Prostate gland (tissue), 2 donors: ENCODE results near the gene CCDC30. TPM values are rescaled to one million over a fixed set of nuclear protein-coding genes. Genes with fewer than 3 reads are reported as not detected.
A peak's percentile ranks its signal among the peaks of the same experiment; 100 is the strongest.

Experiments used
- DNase-seq: peaks from one replicate; pipeline ENCODE4 v3.0.0-alpha.2; 2019; ENCODE audit warnings: low spot score
- H3K27ac ChIP-seq, 2 donors: fragments of 200-600 bp; sonication (generic); 2 replicates each; pipeline ENCODE4 v1.5.1; 2017 to 2019
- H3K27me3 ChIP-seq: fragments of 200-600 bp; sonication (generic); replicated peaks from 2 replicates; pipeline ENCODE4 v1.5.1; 2019; ENCODE audit not compliant: insufficient read depth
- H3K36me3 ChIP-seq, 2 donors: fragments of 200-600 bp; sonication (generic); 1 replicate in 1 of 2; 2 replicates in 1 of 2; pipeline versions ENCODE4 v1.5.1 to v1.8.1; 2017 to 2019
- H3K4me1 ChIP-seq: fragments of 200-600 bp; sonication (generic); replicated peaks from 2 replicates; pipeline ENCODE4 v1.5.1; 2019
- H3K4me3 ChIP-seq, 2 donors: fragments of 200-600 bp; sonication (generic); 2 replicates each; pipeline ENCODE4 v1.5.1; 2017 to 2019
- H3K9me3 ChIP-seq: fragments of 200-600 bp; sonication (generic); 2 replicates; pipeline ENCODE4 v1.5.1; 2017
- CTCF ChIP-seq, 4 experiments: fragments of 200-600 bp in 2 of 4; fragments of 450-650 bp in 2 of 4; sonication (generic) in 2 of 4; IDR thresholded peaks; 1 replicate in 3 of 4; 2 replicates in 1 of 4; pipeline ENCODE4 v1.5.1; 2016 to 2019; ENCODE audit warnings: antibody characterized with exemption in 4 of 4, mild to moderate bottlenecking in 2 of 4, moderate library complexity in 2 of 4
- POLR2A ChIP-seq: fragments of 450-650 bp; IDR thresholded peaks from one replicate; pipeline ENCODE4 v1.6.1; 2016; ENCODE audit warnings: antibody characterized with exemption, mild to moderate bottlenecking
- POLR2AphosphoS5 ChIP-seq: sonication (generic); formaldehyde crosslinking; IDR thresholded peaks from one replicate; pipeline ENCODE4 v1.6.1; 2017; ENCODE audit warnings: antibody characterized with exemption
- WGBS: methylation state at CpG from one replicate; pipeline ENCODE4 v1.1.5; 2018; 5-methylcytosine and 5-hydroxymethylcytosine counted together
- intact Hi-C: fragments of 100-400 bp; cut with DNase I; formaldehyde crosslinking; loops from one replicate; pipeline ENCODE4 v1.14.2; 2022
- total RNA-seq, 2 donors: library from RNA; depleted of rRNA; stranded (reverse); fragments of >200 nt; gene quantifications; one replicate each; pipeline ENCODE4 v1.1.0, GENCODE V29; 2016

Gene CCDC30
- 1 to 10 TPM; 1.8 to 6.2 TPM for total RNA-seq

DNA sequence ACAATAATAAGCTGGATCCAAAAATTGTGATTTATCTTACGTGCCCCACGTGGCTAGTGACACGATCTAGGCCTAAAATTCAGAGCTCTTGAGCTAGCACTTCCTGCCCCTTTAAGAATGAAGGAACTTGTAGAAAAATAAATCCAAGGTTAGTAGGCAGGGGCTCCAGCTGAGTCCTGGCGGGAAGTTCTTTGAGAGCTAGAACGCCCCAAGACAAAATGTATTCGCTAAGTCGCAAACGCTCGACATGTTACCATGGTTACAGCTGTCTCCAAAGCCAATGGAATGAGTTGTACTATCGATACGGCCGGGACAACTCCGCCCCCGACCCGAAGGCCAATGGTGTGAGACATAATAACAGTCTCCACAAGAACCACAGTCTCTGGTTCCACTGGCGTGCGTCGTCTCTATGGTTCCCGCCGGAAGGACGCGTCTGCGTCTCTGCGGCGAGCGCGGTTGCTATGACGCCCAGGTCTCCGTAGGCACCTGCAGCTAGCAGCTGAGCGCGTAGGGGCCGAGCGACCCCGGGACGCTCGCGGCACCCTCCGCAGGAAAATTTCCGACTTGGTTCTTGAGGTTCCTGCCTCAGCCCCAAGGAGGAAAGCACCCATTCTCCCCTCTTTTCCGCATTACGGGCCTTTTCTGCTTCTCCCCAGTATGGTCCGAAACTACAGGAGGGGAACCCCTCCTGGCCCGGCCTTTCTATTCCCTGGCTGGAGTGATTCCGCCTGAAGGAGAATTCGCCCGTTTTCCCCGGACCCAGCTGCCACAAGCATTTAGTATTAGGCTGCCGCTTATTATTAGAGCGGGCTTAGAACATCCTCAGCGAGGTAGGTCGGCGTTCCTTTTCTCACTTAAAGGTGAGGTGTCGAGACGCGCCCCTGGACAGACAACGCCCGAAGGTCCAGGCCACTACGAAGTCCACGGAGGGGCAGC lies at the start of gene CCDC30:
Gene CCDC30, plus strand, starts transcription at position 459 of the 936 bp plus-strand sequence. CDS start 17,266 bp downstream, outside the sequence.
- intact Hi-C loops, result loop anchor here (10.0 kb wide), 1 partner anchor 302 kb away; the partner anchor contains the start of genes C1orf50 and P3H1
- TF ChIP-seq POLR2AphosphoS5 (peak; percentile 95), POLR2A (no peak)
- no peaks in the 10 kb centered on the region for H3K27me3 ChIP-seq
- H3K36me3 ChIP-seq, result peaks cover 0 to 5% of the 10 kb centered on the region in 2 donors
- H3K4me1 ChIP-seq, result no peaks in the 10 kb centered on the region
- DNase-seq, result peak; percentile 98
- WGBS, result under 1% methylated on average over 59 of the region's 59 CpGs
- peak within 1 kb of the TSS in 1 of 2 donors; percentile 11 for H3K27ac ChIP-seq
- H3K4me3 ChIP-seq, result peak within 1 kb of the TSS; percentile 40 to 59
- no peaks in the 10 kb centered on the region for H3K9me3 ChIP-seq

GRCh38 chr1:42414551-42415496 lies 48.3 kb upstream of the CCDC30 start:
- intact Hi-C loops, result no loop called here
- Histone ChIP-seq H3K9me3 (no peaks in the 10 kb centered on the region), H3K27ac (no peak overlapping the region), H3K4me1 (no peaks in the 10 kb centered on the region), H3K27me3 (no peaks in the 10 kb centered on the region), H3K36me3 (no peaks in the 10 kb centered on the region), H3K4me3 (no peak overlapping the region)
- WGBS, result 93% methylated on average over 17 of the region's 17 CpGs
- TF ChIP-seq POLR2AphosphoS5, result no peak
- TF ChIP-seq CTCF (IDR thresholded peaks at IDR 0.05), result no peak
- TF ChIP-seq POLR2A, result no peak
- DNase-seq, result no peak

GRCh38 chr1:42417166-42417565 lies 45.9 kb upstream of the CCDC30 start:
- intact Hi-C loops, result no loop called here
- no peaks in the 10 kb centered on the region for H3K4me1 ChIP-seq
- H3K27me3 ChIP-seq, result no peaks in the 10 kb centered on the region
- H3K27ac ChIP-seq, result no peak overlapping the region
- no peak overlapping the region for H3K4me3 ChIP-seq
- H3K9me3 ChIP-seq, result no peaks in the 10 kb centered on the region
- H3K36me3 ChIP-seq, result no peaks in the 10 kb centered on the region
- 82% methylated on average over 3 of the region's 3 CpGs for WGBS
- DNase-seq, result no peak
- TF ChIP-seq CTCF (IDR thresholded peaks at IDR 0.05), result no peak
- no peak for TF ChIP-seq POLR2AphosphoS5
- TF ChIP-seq POLR2A, result no peak

- H3K9me3 ChIP-seq, result no peaks in the 10 kb centered on the region
- no peak overlapping the region for H3K27ac ChIP-seq
- WGBS, result 96% methylated on average over 1 of the region's 1 CpG
Measured at GRCh38 chr1:42418516-42418915, 44.6 kb upstream of the CCDC30 start.

More at GRCh38 chr1:42418516-42418915, 44.6 kb upstream of the CCDC30 start:
- Histone ChIP-seq H3K36me3 (no peaks in the 10 kb centered on the region), H3K4me1 (no peaks in the 10 kb centered on the region), H3K27me3 (no peaks in the 10 kb centered on the region), H3K4me3 (no peak overlapping the region)
- TF ChIP-seq POLR2AphosphoS5 (no peak), POLR2A (no peak), CTCF (IDR thresholded peaks at IDR 0.05) (no peak)
- intact Hi-C loops, result no loop called here
- no peak for DNase-seq
